ENCODE results near the gene APOBEC3B. TPM values are rescaled to one million over a fixed set of nuclear protein-coding genes. Genes with fewer than 3 reads are reported as not detected.

APOBEC3B gene
- total and polyA plus RNA-seq, 2 donors (not counting 3 experiments of a cell fraction or from before 2014, with no cell fraction given): 10.3 to 19.9 TPM

DNA sequence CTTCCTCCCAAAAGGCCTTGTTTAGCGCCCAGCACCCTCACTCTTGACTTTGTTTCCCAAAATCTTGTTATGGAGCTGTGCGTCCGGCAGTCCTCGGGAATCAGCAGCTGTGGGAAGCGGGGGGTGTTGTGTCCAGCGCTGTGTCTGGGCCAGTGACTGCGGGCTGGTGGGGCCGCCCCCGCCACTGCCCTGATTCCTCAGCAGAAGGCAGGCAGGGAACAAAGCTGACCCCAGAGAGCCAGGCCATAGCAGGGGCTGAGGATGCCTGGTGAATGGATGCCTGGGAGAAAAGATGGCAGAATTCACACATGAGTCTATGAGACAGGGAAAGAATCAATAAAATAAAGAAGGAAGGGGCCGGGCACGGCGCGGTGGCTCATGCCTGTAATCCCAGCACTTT is 34.4 kb downstream of the APOBEC3B start:
- intact Hi-C loops (cut with micrococcal nuclease) (no loop called here), dilution Hi-C loops (cut with MboI; ENCODE audit: extremely low pct_ligation_motif_present, low sequenced_read_pairs) (no loop called here)
- no peak overlapping the region for H3K27ac ChIP-seq (ENCODE audit: insufficient read depth, low read depth, low read length)
- H3K9me3 ChIP-seq (replicated peaks; ENCODE audit: control insufficient read depth, insufficient read depth, low read length): no peaks in the 10 kb centered on the region
- H3K27me3 ChIP-seq (ENCODE audit: control insufficient read depth in 2 of 2, insufficient read depth in 2 of 2, low read length in 2 of 2): no peaks in the 10 kb centered on the region
- no peak overlapping the region for H3K9ac ChIP-seq (replicated peaks; ENCODE audit: extremely low read depth, insufficient read depth, low read length)
- no peaks in the 10 kb centered on the region for H4K20me1 ChIP-seq (replicated peaks; ENCODE audit: control insufficient read depth, extremely low read depth, insufficient read depth, low read length)
- DNase-seq (ENCODE audit: low read depth, low spot score) (no peak), FAIRE-seq (no peak)
- no peaks in the 10 kb centered on the region for H3K36me3 ChIP-seq (ENCODE audit: control insufficient read depth in 2 of 2, extremely low read depth in 1 of 2, insufficient read depth in 2 of 2, low read length in 2 of 2)
- BruUV-seq (replicated peaks): no TSS peak
- H3K79me2 ChIP-seq (ENCODE audit: control insufficient read depth, insufficient read depth, low read length): no peaks in the 10 kb centered on the region
- no peaks in the 10 kb centered on the region for H3K9me1 ChIP-seq (replicated peaks; ENCODE audit: control insufficient read depth, extremely low read depth, insufficient read depth, low read length)
- no peak overlapping the region for H3K4me2 ChIP-seq (ENCODE audit: insufficient read depth, low read length)
- TF ChIP-seq POLR2AphosphoS5 (IDR thresholded peaks at IDR 0.05; ENCODE audit: insufficient read depth, low read depth, low read length): no peak
- TF ChIP-seq GATA2 (IDR thresholded peaks at IDR 0.05; ENCODE audit: insufficient read depth, insufficient read length, low read depth, low read length): no peak
- TF ChIP-seq, protein P1, sequence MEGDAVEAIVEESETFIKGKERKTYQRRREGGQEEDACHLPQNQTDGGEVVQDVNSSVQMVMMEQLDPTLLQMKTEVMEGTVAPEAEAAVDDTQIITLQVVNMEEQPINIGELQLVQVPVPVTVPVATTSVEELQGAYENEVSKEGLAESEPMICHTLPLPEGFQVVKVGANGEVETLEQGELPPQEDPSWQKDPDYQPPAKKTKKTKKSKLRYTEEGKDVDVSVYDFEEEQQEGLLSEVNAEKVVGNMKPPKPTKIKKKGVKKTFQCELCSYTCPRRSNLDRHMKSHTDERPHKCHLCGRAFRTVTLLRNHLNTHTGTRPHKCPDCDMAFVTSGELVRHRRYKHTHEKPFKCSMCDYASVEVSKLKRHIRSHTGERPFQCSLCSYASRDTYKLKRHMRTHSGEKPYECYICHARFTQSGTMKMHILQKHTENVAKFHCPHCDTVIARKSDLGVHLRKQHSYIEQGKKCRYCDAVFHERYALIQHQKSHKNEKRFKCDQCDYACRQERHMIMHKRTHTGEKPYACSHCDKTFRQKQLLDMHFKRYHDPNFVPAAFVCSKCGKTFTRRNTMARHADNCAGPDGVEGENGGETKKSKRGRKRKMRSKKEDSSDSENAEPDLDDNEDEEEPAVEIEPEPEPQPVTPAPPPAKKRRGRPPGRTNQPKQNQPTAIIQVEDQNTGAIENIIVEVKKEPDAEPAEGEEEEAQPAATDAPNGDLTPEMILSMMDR (IDR thresholded peaks at IDR 0.05; ENCODE audit: extremely low read depth in 1 of 2, insufficient read depth in 1 of 2, low read depth in 1 of 2, low read length in 2 of 2): no peak
- no peak for TF ChIP-seq POLR2A (IDR thresholded peaks at IDR 0.05; ENCODE audit: low read depth, low read length)
- TF ChIP-seq EZH2 (IDR thresholded peaks at IDR 0.05; ENCODE audit: borderline replicate concordance, low read depth, low read length, severe bottlenecking): no peak
- no peak for TF ChIP-seq MYC (IDR thresholded peaks at IDR 0.05; ENCODE audit: low read depth, low read length)
- TF ChIP-seq FOS (IDR thresholded peaks at IDR 0.05; ENCODE audit: borderline replicate concordance, insufficient read depth, low read length): no peak
- no peak for TF ChIP-seq JUN (IDR thresholded peaks at IDR 0.05; ENCODE audit: borderline replicate concordance, insufficient read depth, insufficient read length, low read depth)
- TF ChIP-seq MAX (IDR thresholded peaks at IDR 0.05; ENCODE audit: insufficient read depth, insufficient read length): no peak
- POLR2A ChIA-PET: no interaction called here
- CTCF ChIA-PET: interaction anchor here (0.6 kb wide), 1 partner anchor 106 kb away, joined by 3 read pairs; no protein-coding TSS in a partner anchor
- H3K4me1 ChIP-seq (ENCODE audit: control insufficient read depth, extremely low read depth, insufficient read depth, low read length): peaks cover 3% of the 10 kb centered on the region
- H3K4me3 ChIP-seq (replicated peaks in 1 of 3; ENCODE audit: insufficient read depth in 1 of 3, low read depth in 1 of 3, low read length in 3 of 3): no peak overlapping the region
- no peak overlapping the region for H2AFZ ChIP-seq (ENCODE audit: low read depth, low read length)
